ENCODE measurements around the gene SFTA2.

The SFTA2 gene

GRCh38 chr6:30955367-30956042 lies 23.5 kb upstream of the SFTA2 start:
- Histone ChIP-seq H3K27me3 (ENCODE audit: control insufficient read depth, insufficient read depth, low read length) (no peaks in the 10 kb centered on the region), H2AFZ (peak overlapping the region; percentile 99), H3K9ac (peak overlapping the region; percentile 5), H3K9me3 (ENCODE audit: control insufficient read depth, low read length) (no peaks in the 10 kb centered on the region), H3K36me3 (ENCODE audit: control insufficient read depth, insufficient read depth, low read length) (no peaks in the 10 kb centered on the region), H3K27ac (peak overlapping the region; percentile 55), H3K79me2 (no peaks in the 10 kb centered on the region), H3K4me2 (ENCODE audit: low read length) (peak overlapping the region; percentile 47), H3K4me3 (ENCODE audit: low read depth, low read length) (peak overlapping the region; percentile 7), H3K4me1 (peaks cover 11% of the 10 kb centered on the region)
- TF ChIP-seq, protein P1, sequence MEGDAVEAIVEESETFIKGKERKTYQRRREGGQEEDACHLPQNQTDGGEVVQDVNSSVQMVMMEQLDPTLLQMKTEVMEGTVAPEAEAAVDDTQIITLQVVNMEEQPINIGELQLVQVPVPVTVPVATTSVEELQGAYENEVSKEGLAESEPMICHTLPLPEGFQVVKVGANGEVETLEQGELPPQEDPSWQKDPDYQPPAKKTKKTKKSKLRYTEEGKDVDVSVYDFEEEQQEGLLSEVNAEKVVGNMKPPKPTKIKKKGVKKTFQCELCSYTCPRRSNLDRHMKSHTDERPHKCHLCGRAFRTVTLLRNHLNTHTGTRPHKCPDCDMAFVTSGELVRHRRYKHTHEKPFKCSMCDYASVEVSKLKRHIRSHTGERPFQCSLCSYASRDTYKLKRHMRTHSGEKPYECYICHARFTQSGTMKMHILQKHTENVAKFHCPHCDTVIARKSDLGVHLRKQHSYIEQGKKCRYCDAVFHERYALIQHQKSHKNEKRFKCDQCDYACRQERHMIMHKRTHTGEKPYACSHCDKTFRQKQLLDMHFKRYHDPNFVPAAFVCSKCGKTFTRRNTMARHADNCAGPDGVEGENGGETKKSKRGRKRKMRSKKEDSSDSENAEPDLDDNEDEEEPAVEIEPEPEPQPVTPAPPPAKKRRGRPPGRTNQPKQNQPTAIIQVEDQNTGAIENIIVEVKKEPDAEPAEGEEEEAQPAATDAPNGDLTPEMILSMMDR (IDR thresholded peaks at IDR 0.05): no peak

DNA sequence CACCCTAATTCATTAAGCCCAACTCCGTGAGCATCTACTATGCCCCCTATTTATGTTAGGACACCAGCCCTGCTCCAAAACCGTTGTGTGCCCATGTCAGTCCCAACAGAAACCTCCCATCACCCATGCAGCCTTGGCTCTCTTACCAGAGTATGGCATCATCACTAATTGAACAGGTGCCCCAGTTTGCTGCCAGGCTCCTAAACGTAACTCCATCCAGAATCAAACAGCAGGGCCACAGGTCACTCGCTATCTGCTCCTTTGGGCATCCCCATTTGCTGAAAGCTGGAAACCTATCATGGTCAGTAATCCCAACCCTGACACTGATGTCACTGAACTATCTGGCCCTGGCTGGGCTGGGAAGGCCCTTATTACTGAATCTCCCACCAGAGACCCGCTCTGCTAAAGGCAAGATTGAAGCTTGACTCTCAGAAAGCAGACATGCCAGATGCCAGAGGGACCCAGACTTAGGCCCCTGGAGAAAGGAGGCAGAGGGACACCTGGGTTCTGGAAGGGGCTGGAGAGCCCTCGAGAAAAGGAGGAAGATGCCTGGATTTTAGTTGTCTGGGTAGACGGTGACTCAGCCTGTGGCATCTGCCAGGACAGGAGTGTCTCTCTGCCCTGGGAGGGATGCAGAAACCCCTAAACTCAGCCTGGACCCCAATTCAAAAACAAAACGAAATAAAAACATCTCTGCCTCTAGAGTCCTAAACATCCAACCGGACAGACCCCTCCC lies 22.8 kb upstream of the SFTA2 start:
- Histone ChIP-seq H3K27me3 (ENCODE audit: control insufficient read depth, insufficient read depth, low read length) (no peaks in the 10 kb centered on the region), H3K27ac (peak overlapping the region; percentile 55), H3K4me2 (ENCODE audit: low read length) (peak overlapping the region; percentile 47), H3K36me3 (ENCODE audit: control insufficient read depth, insufficient read depth, low read length) (no peaks in the 10 kb centered on the region), H3K9ac (no peak overlapping the region), H3K4me3 (ENCODE audit: low read depth, low read length) (peak overlapping the region; percentile 7), H3K79me2 (no peaks in the 10 kb centered on the region), H3K9me3 (ENCODE audit: control insufficient read depth, low read length) (no peaks in the 10 kb centered on the region), H3K4me1 (peaks cover 11% of the 10 kb centered on the region), H2AFZ (peak overlapping the region; percentile 99)
- TF ChIP-seq, protein P1 (IDR thresholded peaks at IDR 0.05): no peak

DNA sequence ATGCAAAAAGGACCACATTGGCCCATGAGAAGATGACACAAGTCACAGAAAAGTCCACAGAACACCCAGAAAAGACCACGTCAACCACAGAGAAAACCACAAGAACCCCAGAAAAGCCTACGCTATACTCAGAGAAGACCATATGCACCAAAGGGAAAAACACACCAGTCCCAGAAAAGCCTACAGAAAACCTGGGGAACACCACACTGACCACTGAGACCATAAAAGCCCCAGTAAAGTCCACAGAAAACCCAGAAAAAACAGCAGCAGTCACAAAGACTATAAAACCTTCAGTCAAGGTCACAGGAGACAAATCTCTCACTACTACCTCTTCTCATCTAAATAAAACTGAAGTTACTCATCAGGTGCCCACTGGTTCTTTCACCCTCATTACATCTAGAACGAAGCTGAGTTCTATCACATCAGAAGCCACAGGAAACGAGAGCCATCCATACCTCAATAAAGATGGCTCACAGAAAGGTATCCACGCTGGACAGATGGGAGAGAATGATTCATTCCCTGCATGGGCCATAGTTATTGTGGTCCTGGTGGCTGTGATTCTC lies 20.0 kb upstream of the SFTA2 start:
- no peak overlapping the region for H3K4me3 ChIP-seq (ENCODE audit: low read depth, low read length)
- H2AFZ ChIP-seq: no peak overlapping the region
- H3K27ac ChIP-seq: no peak overlapping the region
- no peaks in the 10 kb centered on the region for H3K79me2 ChIP-seq
- H3K9me3 ChIP-seq (ENCODE audit: control insufficient read depth, low read length): no peaks in the 10 kb centered on the region
- no peak overlapping the region for H3K4me2 ChIP-seq (ENCODE audit: low read length)
- H3K9ac ChIP-seq: no peak overlapping the region
- H3K27me3 ChIP-seq (ENCODE audit: control insufficient read depth, insufficient read depth, low read length): no peaks in the 10 kb centered on the region
- no peaks in the 10 kb centered on the region for H3K36me3 ChIP-seq (ENCODE audit: control insufficient read depth, insufficient read depth, low read length)
- TF ChIP-seq, protein P1 (IDR thresholded peaks at IDR 0.05): no peak
- H3K4me1 ChIP-seq: peaks cover 11% of the 10 kb centered on the region

DNA sequence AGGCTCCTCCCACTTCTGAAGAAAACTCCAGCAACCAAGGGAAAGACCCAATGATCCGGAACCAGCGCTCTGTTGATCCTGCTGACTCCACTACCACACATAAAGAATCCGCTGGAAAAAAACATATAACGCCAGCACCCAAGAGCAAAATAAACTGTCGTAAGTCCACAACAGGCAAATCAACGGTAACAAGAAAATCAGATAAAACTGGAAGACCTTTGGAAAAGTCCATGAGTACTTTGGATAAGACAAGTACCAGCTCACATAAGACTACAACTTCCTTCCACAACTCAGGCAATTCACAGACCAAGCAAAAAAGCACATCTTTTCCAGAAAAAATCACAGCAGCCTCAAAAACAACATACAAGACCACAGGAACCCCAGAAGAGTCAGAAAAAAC lies 16.8 kb upstream of the SFTA2 start:
- H3K4me2 ChIP-seq (ENCODE audit: low read length): no peak overlapping the region
- TF ChIP-seq, protein P1 (IDR thresholded peaks at IDR 0.05): no peak
- no peak overlapping the region for H2AFZ ChIP-seq
- no peak overlapping the region for H3K9ac ChIP-seq
- H3K27ac ChIP-seq: no peak overlapping the region
- no peaks in the 10 kb centered on the region for H3K4me1 ChIP-seq
- no peaks in the 10 kb centered on the region for H3K36me3 ChIP-seq (ENCODE audit: control insufficient read depth, insufficient read depth, low read length)
- no peaks in the 10 kb centered on the region for H3K27me3 ChIP-seq (ENCODE audit: control insufficient read depth, insufficient read depth, low read length)
- no peaks in the 10 kb centered on the region for H3K79me2 ChIP-seq
- H3K9me3 ChIP-seq (ENCODE audit: control insufficient read depth, low read length): no peaks in the 10 kb centered on the region
- H3K4me3 ChIP-seq (ENCODE audit: low read depth, low read length): no peak overlapping the region

Data from parathyroid adenoma (tissue), 2 donors.